Measurements from ENCODE around the gene CEP68.

CEP68 gene

GRCh38 chr2:65075176-65075575 is 19.0 kb downstream of the CEP68 start:
- H3K4me3 ChIP-seq (ENCODE audit: low read depth, low read length), result no peak overlapping the region
- TF ChIP-seq CTCF (IDR thresholded peaks at IDR 0.05; ENCODE audit: insufficient read depth, low read depth, low read length, missing control alignments), result no peak
- DNase-seq (ENCODE audit: low read depth), result no peak

- H3K4me3 ChIP-seq (ENCODE audit: low read depth, low read length), result no peak overlapping the region
- DNase-seq (ENCODE audit: low read depth), result no peak
- TF ChIP-seq CTCF (IDR thresholded peaks at IDR 0.05; ENCODE audit: insufficient read depth, low read depth, low read length, missing control alignments), result no peak
These were observed 19.6 kb downstream of the CEP68 start for GRCh38 chr2:65075605-65076344.

- no peak for TF ChIP-seq CTCF (IDR thresholded peaks at IDR 0.05; ENCODE audit: insufficient read depth, low read depth, low read length, missing control alignments)
- no peak for DNase-seq (ENCODE audit: low read depth)
- H3K4me3 ChIP-seq (ENCODE audit: low read depth, low read length), result no peak overlapping the region
These were observed 20.1 kb downstream of the CEP68 start for GRCh38 chr2:65076345-65076710.

GRCh38 chr2:65077898-65078297 is 21.7 kb downstream of the CEP68 start:
- no peak for TF ChIP-seq CTCF (IDR thresholded peaks at IDR 0.05; ENCODE audit: insufficient read depth, low read depth, low read length, missing control alignments)
- DNase-seq (ENCODE audit: low read depth), result no peak
- H3K4me3 ChIP-seq (ENCODE audit: low read depth, low read length), result no peak overlapping the region

- no peak for DNase-seq (ENCODE audit: low read depth)
- no peak for TF ChIP-seq CTCF (IDR thresholded peaks at IDR 0.05; ENCODE audit: insufficient read depth, low read depth, low read length, missing control alignments)
- no peak overlapping the region for H3K4me3 ChIP-seq (ENCODE audit: low read depth, low read length)
These were observed 22.8 kb downstream of the CEP68 start for GRCh38 chr2:65079017-65079416.

- no peak overlapping the region for H3K4me3 ChIP-seq (ENCODE audit: low read depth, low read length)
- no peak for TF ChIP-seq CTCF (IDR thresholded peaks at IDR 0.05; ENCODE audit: insufficient read depth, low read depth, low read length, missing control alignments)
- DNase-seq (ENCODE audit: low read depth), result no peak
These were observed 25.0 kb downstream of the CEP68 start for GRCh38 chr2:65081232-65081685.

GRCh38 chr2:65085148-65085547 is 28.9 kb downstream of the CEP68 start:
- no peak for TF ChIP-seq CTCF (IDR thresholded peaks at IDR 0.05; ENCODE audit: insufficient read depth, low read depth, low read length, missing control alignments)
- DNase-seq (ENCODE audit: low read depth), result no peak
- no peak overlapping the region for H3K4me3 ChIP-seq (ENCODE audit: low read depth, low read length)

Measured in GM12865 (cell line).